Stimulated activated CD4-positive, alpha-beta T cell treated with anti-CD3 and anti-CD28 coated beads, Interleukin-12 subunit alpha, Interleukin-12 subunit beta, amount 100 ng/mL, for 48 hours (primary cell): ENCODE data around the gene KMT2C.
"Not testable (repeated sequence)": the region's sequence is repeated elsewhere in the genome, so short reads cannot be mapped to it uniquely, and the experiment has no call there.

Source experiments
- DNase-seq, 3 donors: peaks; one replicate each; pipeline ENCODE4 v3.0.0-alpha.2; 2020; ENCODE audit warnings: low read depth in 2 of 3, low spot score in 1 of 3

KMT2C gene

DNA sequence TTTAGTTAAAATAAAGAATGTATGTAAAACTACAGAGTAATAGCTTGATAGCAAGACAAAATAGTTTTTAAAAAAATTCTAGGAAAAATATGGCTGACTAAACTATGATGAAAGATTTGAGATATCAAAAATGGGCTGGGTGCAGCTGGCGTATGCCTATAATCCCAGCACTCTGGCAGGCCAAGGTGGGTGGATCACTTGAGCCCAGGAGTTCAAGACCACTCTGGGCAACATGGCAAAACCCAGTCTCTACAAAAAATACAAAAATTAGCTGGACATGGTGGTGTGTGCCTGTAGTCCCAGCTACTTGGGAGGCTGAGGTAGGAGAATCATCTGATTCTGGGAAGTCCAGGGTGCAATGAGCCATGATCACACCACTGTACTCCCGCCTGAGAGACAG is 29.8 kb downstream of the KMT2C start:
- DNase-seq = not testable (repeated sequence)

DNA sequence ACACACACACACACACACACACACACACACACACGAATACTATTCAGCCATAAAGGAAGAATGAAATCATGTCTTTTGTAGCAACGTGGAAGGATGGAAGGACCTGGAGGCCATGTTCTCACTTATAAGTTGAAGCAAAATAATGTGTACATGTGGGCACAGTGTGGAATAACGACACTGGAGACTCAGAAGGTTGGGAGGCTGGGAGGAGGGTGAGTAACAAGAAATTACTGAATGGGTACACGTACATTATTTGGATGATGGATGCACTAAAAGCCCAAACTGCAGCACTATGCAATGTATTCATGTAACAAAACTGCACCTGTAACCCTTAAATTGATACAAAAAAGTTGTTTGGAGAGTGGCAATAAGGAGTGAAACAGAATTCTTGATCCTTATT is 32.1 kb downstream of the KMT2C start:
- no peak for DNase-seq

DNA sequence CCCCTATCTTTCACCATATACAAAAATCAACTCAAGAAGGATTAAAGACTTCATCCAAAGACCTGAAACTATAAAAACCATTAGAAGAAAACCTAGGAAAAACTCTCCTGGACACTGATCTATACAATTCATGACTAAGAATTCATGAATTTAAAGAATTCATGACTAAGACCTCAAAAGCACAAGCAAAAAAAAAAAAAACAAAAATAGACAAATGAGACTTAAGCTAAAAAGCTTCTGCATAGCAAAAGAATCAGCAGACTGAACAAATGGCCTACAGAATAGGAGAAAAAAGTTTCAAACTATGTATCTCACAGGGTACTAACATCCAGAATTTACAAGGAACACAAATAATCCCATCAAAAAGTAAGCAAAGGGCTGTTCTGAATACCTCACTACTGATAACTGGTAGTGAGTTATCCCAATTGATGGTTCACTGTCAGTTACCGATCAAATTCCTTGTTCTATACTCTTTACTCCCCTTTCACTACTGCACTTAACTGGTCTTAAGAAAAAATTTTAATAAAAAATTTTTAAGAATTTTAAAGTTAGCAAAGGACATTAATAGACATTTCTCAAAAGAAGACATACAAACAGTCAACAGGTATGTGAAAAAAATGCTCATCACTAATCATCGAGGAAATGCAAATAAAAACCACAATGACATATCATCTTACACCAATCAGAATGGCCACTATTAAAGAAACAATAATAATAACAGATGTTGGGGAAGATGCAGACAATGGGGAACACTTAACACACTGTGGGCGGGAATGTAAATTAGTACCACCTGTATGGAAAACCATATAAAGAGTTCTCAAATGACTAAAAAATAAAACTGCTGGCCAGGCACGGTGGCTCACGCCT is 33.2 kb downstream of the KMT2C start:
- DNase-seq = no peak

DNA sequence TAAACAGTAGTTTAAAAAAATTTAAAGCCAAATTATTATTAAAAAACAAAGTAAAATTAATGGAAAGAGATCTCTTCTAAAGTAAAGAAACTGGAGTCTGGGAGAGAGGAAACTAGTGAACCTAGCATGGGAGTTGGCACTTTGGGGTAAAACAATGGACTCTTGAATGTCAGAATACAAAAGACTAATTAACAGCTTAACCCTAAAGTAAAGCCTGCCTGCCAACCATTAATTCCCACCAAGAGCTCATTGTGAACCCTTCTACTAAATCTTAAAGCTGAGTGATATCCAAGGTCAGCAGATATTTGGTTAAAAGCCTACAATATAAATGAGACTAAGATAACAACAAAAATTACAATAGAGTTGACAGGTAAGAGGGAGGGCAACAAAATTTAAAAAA is 36.5 kb downstream of the KMT2C start:
- DNase-seq = no peak

DNA sequence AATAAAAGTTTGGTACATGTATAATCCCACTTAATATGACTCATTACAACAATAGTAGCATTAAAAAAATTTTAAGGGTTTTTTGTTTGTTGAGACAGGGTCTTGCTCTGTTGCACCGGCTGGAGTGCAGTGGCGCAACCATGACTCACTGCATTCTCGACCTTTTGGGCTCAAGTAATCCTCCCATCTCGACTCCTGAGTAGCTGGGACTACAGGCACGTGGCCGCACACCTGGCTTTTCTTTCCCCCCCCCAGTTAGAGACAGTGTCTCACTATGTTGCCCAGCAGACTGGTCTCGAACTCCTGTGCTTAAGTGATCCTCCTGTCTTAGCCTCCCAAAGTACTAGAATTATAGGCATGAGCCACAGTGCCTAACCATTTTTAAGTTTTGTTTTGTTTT is 40.7 kb downstream of the KMT2C start:
- no peak for DNase-seq

DNA sequence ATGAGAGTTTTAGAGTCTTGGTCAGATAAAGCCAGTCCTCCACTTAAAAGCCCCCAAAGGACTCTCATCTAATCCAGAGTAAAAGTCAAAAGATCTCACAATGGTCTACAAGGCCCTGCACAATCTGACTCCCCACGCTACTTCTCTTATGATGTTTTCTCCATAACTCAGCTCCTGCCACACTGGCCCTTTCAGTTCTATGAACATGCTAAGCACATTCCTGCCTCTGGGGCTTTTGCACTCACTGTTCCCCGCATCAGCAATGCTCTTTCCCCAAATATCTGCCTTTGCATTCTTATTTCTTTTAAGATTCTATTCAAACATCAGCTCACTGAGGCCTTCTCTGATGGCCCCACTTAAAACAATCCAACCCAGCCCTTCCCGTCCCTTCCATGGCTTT is 41.6 kb downstream of the KMT2C start:
- not testable (repeated sequence) for DNase-seq

DNA sequence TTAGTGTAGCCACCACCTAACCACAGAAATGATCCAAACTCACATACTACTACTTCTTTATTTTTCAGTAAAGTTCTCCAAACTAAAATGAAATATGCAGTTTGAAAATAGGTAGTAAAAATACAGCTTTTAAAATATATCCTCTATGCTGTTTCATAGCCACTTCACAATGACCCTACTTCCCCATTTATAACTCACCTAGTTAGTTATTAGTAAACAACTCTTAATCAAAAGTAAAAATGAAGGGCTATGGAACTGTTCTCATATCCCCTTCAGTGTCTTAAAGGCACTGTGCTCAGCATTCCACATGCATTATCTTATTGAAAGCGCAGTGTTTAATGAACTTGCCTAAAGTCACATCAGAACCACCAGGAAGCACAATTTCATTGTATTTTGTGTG is 43.5 kb downstream of the KMT2C start:
- DNase-seq = no peak

DNA sequence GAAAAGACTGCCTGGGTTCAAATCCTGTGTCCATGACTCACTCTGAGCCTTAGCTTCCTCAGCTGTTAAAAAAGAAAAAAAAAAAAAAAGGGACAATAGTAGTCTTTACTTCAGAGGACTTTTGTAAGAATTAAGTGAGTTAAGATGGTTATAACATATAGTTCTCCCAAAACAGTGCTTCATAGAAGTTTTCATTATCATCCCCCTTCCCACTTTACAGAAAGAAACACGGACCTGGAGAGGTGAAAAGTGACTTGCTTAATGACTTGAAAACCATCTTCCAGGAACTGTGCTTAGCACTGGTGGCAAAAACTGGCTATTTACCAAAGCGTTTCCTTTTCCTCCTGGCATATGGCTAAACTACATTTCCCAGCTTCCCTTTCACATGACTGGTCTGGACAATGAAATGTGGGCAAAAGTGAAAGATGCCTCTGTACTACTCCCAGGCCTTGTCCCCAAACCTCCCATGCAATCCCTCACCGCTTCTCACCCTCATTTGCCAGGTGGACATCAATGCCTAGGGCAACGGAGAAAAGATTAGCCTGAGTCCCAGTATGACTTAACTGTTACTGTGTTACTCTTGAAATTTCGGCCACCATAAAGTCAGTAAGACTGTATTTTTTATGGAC is 49.6 kb downstream of the KMT2C start:
- DNase-seq = not testable (repeated sequence)

DNA sequence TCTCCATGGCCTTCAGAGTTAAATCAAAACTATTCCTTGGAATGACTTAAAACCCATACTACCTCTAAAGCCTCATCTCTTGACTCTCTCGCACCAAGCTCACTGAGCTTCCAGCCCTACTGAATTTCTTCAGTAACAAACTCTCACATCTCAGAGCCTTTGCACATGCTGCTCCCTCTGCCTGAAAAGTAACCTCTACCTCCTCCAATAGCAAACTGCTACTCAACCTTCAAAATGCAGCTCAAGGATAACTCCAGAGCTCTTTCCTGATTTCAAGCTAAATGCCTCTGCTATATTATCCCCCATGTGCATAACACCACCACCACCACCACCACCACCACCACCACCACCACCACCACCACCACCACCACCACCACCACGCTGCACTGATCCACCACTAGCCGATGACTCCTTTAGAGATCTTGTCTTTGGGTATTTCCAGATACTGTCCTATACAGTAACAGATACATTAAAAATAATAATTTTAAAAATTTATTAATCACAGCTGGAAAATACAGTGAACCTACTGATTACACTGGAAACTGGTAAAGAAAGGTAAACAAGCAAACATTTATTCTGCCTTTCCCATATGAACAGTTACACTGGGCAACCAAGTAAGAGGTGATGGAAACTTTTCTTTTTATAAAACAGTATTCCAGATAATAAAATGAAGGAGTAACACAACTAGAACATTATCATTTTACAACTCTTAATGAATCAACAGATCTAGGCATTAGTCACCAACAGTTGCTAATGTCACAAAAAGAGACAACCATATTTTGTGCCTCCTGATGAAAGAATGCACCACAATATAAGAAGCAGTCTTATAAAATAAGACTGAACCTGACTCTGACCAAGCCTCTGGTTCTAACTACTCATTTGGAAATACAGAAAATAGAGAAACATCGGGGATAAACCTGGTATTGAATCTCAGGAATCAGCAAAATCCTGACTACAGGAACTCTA is 51.3 kb downstream of the KMT2C start:
- DNase-seq = not testable (repeated sequence)

DNA sequence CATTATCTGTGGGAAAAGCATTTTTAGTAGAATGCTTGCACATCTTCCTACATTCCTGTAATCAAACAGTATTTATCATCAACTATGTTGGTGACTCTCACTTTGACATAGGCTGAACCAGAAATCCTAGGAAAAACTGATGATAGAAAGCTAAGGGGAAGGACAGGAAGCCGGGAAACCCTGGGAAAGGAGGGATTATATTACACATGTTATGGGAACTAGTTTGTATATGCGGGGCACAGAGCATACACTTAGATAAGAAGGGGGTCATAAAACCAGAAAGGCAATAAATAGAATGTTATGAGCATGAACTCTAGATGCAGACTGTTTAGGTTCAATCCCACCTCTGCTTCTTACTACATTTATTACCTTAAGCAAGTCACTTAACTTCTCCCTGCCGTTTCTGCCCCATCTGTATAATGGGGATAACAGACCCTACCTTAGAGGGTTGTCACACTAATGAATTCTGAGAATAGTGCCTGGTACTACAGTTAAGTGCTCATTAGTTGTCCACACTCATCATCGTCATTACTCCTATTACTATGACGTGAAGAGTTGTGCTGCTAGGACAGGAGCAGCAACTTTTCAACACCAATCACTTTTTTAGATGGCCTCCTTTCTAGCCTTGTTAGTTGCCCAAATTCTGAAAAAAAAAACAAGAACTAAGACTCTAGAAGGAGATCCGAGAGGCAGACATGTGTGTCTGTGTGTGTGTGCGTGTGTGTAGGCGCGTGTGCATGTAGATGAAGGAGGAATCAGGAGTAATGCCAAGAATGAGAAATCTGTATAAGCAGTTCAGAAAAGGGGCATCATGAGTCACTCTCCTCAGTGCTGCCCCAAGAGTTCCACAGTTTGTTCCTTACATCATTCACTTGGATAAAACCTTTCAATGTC is 52.2 kb downstream of the KMT2C start:
- no peak for DNase-seq

DNA sequence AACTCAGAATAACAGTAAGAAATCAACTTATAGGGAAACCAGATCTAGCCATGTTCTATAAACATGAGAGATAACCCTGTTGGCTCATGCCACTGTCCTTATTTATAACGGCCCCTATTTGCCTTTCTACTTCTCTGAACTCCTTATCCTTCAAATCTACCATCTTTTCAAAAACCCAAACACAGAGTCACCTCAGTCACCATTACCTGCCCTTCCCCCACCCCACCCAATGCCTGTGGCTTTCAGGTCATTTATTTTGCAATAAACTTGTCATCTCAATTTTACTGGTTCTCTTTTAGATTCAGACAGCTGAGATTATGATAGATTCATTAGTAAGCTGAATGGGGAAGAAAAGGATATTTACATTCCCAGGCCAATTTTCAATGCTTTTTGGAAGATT is 53.6 kb downstream of the KMT2C start:
- peak in 1 of 3 donors; percentile 10 for DNase-seq

DNA sequence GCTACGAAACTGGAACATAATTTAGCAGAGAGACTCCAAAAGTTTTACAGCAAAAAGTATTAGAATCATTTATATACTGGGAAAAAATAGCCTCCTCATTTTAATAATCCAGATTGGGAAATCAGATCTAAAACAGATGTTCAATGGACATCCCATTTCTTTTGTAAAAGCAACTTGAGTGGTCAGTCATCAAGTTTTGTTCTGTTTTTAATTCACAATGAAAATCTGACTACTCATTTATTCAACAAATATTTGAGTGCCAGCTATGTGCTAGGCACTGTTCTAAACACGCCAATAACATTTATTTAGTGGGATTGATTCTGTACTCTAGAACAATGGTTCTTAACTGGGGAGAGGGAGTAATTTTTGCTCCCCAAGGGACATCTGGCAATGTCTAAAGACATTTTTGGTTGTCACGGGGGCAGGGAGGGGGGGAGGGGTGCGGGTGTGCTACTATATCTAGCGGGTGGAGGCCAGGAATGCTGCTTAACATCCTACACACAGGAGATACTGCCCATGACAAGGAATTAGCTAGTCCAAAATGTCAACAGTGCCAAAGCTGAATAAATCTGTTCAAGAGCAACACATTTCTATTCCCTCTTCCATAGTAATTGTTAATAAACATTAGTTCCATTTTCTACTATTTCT is 54.7 kb downstream of the KMT2C start:
- not testable (repeated sequence) for DNase-seq

DNA sequence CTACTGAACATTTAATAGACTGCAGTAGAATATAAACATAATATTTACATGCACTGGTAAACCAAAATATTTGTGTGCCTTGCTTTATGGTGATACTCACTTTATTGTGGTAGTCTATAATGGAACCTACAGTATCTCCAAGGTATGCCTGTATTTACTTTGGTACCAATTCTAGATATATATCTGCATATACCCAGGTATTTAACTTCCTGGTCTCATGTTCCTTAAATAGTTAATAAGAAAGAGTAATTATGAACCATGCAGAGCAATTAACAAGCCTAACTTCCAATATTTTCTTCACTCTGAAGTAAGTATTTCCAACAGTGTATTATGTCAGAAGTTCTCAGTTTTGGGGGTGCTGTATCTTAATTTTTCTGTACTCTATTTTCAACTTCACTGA is 57.3 kb downstream of the KMT2C start:
- not testable (repeated sequence) for DNase-seq

DNA sequence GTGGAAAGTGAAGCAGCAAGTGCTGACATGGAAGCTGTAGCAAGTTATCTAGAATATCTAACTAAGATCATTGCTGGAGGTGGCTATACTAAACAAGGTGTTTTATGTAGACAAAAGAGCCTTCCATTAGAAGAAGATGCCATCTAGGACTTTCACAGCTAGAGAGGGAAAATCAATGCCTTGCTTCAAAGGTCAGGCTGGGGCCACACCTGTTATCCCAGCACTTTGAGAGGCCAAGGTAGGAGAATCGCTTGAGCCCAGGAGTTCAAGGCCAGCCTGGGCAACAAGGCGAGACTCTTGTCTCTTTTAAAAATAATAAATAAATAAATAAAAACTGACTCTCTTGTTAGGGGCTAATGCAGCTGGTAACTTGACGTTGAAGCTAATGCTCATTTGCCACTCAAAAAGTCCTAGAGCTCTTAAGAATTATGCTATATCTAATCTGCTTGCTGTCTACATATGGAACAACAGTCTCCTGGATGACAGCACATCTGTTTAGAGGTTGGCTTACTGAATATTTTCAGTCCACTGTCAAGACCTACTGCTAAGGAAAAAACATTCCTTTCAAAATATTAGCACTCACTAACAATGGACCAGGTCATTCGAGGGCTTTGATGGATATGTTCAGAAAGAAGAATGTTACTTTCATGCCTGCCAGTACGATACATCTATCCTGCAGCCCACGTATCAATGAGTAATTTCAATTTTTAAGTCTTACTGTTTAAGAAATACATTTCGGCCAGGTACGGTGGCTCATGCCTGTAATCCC is 58.9 kb downstream of the KMT2C start:
- DNase-seq = not testable (repeated sequence)

DNA sequence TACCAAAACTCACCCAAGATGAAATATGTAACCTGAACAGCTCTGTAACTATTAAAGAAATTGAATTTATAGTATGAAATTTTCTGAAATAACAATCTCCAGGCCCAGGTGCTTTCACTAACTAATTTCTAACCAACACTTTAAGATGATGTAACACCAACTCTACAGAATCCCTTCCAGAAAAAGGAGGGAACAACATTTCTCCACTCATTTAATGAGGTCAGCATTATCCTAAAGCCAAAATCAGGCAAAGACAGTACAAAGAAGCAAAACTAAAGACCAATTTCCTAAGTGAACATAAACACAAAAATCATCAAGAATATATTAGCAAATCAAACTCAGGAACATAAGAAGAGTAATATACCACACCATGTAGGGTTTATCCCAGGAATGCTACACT is 65.5 kb downstream of the KMT2C start:
- no peak for DNase-seq

DNA sequence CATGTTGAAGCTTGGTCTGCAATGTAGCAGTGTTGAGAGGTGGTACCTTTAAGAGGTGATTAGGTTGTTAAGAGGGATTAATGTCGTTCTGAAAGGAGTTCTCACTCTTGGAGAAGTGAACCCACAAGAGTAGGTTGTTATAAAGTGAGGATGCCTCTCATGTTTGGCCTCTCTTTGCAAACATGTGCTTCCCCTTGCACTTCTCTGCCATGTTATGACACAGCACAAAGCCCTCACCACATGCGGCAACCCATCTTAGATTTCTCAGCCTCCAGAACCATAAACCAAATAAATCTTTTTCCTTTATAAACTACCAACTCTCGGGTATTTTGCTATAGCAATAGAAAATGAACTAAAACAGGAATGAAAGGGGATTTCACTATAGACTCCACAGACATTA is 66.3 kb downstream of the KMT2C start:
- no peak for DNase-seq

DNA sequence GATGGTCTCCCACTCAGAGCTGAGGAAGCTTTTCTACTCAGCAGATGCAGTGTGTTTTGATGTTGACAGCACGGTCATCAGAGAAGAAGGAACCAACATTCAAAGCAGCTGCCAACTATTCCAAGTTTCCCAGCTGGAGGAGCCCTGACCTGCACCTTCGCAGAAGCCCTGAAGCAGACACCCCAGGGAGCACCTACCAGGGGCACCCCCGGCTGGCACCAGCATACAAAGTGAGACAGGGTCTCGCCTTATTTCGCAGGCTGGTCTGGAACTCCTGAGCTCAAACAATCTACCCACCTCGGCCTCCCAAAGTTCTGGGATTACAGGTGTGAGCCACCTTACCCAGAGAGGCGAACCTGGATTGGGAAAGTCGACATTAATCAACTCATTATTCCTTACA is 68.6 kb downstream of the KMT2C start:
- DNase-seq = no peak

DNA sequence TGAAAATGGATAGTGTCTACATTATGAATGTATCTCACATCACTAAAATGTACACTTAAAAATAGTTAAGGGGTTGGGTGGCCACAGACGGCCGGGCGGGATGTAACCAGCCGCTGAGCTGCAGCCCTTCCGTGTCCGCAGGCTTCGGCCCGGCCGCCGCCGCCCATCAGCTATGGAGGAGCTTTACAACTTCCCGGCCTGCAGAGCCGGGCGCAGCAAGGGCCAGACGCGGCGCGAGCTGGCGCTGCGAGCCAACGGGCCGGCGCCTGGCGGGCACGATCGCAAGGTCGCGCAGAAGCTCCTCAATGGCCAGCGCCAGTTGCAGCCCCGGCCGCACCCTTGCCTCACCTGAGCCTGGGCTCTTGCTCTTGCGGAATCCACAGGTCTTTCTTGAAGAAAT is 69.1 kb downstream of the KMT2C start:
- DNase-seq = no peak

DNA sequence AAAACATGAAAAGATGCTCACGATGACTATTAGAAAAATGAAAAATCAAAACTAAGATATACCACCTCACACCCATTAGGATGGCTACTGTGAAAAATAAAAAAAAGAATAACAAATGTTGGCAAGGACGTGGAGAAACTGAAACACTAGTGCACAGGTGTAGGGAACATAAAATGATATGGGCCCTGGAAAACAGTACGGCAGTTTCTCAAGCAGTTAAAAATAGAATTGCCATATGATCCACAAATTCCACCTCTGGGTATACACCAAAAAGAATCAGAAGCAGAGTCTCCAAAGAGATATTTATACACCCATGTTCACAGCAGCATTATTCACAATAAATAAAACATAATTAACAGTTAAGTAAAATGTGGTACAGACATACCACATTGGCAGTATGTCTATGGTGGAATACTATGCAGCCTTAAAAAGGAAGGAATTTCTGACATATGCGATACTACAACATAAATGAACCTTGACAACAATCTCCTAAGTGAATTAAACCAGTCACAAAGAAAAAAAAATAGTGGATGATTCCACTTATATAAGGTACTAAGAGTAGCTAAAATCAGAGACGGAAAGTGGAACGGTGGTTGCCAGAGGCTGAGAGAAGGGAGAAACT is 69.7 kb downstream of the KMT2C start:
- DNase-seq = no peak
